Neural cell (in vitro differentiated cells): ENCODE data around the gene ACOXL. TPM values are rescaled to one million over a fixed set of nuclear protein-coding genes. Genes with fewer than 3 reads are reported as not detected.

Source experiments
- H2AFZ ChIP-seq: fragments of 200-600, 300-800 bp; sonication (generic), shearing (Covaris generic); 2 replicates; pipeline ENCODE4 v1.6.0; 2014; ENCODE audit warnings: low read depth, mild to moderate bottlenecking, antibody characterized with exemption, low read length, moderate library complexity
- H3F3A ChIP-seq: fragments of 200-600 bp; shearing (Covaris generic); 2 replicates; pipeline ENCODE4 v1.6.1; 2016; ENCODE audit warnings: mild to moderate bottlenecking, moderate library complexity, mixed read lengths, antibody characterized with exemption, low read length; ENCODE audit not compliant: insufficient read depth, poor library complexity, severe bottlenecking
- H3K27ac ChIP-seq: fragments of 200-600, 300-800 bp; sonication (generic), shearing (Covaris generic); 2 replicates; pipeline ENCODE4 v1.5.1; 2014; ENCODE audit warnings: mild to moderate bottlenecking, low read length, moderate library complexity
- H3K27me3 ChIP-seq: fragments of 300-800, 200-600 bp; sonication (generic), shearing (Covaris generic); 2 replicates; pipeline ENCODE4 v1.6.0; 2014; ENCODE audit warnings: mild to moderate bottlenecking, low read depth, low read length, moderate library complexity; ENCODE audit not compliant: insufficient read depth
- H3K36me3 ChIP-seq: fragments of 300-800, 200-600 bp; sonication (generic), shearing (Covaris generic); 2 replicates; pipeline ENCODE4 v1.5.1; 2014; ENCODE audit warnings: mild to moderate bottlenecking, antibody characterized with exemption, low read length, moderate library complexity; ENCODE audit not compliant: insufficient read depth
- H3K4me2 ChIP-seq: fragments of 300-800, 200-600 bp; sonication (generic), shearing (Covaris generic); 2 replicates; pipeline ENCODE4 v1.6.0; 2014; ENCODE audit warnings: mild to moderate bottlenecking, low read length
- H3K4me3 ChIP-seq: fragments of 300-800, 200-600 bp; sonication (generic), shearing (Covaris generic); 2 replicates; pipeline ENCODE4 v1.5.1; 2014; ENCODE audit warnings: mild to moderate bottlenecking, low read length, moderate library complexity
- H3K79me2 ChIP-seq: fragments of 200-600 bp; shearing (Covaris generic); replicated peaks from 2 replicates; pipeline ENCODE4 v1.6.0; 2014; ENCODE audit warnings: mild to moderate bottlenecking, low read length, moderate library complexity; ENCODE audit not compliant: insufficient read depth
- H3K9ac ChIP-seq: fragments of 300-800, 200-600 bp; sonication (generic), shearing (Covaris generic); 2 replicates; pipeline ENCODE4 v1.6.1; 2016; ENCODE audit warnings: mild to moderate bottlenecking, low read length, mixed read lengths
- H3K9me2 ChIP-seq: fragments of 200-600 bp; shearing (Covaris generic); 2 replicates; pipeline ENCODE4 v1.6.1; 2016; ENCODE audit warnings: mild to moderate bottlenecking, low read length, mixed read lengths; ENCODE audit not compliant: insufficient read depth
- H3K9me3 ChIP-seq: fragments of 200-600, 300-800 bp; sonication (generic), shearing (Covaris generic); 2 replicates; pipeline ENCODE4 v1.6.1; 2016; ENCODE audit warnings: mild to moderate bottlenecking, mixed run types, low read length, moderate library complexity, mixed read lengths
- H4K20me1 ChIP-seq: fragments of 200-600 bp; shearing (Covaris generic); 2 replicates; pipeline ENCODE4 v1.6.1; 2016; ENCODE audit warnings: mild to moderate bottlenecking, mixed run types; ENCODE audit not compliant: insufficient read depth
- CTCF ChIP-seq: fragments of 450-650 bp; IDR thresholded peaks from 2 replicates; pipeline ENCODE4 v1.5.1; 2014; ENCODE audit warnings: antibody characterized with exemption, mild to moderate bottlenecking, moderate library complexity; ENCODE audit not compliant: poor library complexity, severe bottlenecking
- EP300 ChIP-seq: fragments of 450-650 bp; conservative IDR thresholded peaks from 2 replicates; pipeline ENCODE4 v1.6.1; 2014; ENCODE audit warnings: antibody characterized with exemption, mild to moderate bottlenecking, moderate library complexity; ENCODE audit not compliant: poor library complexity, severe bottlenecking
- EZH2 ChIP-seq: fragments of 200-600, 300-800 bp; shearing (Covaris generic), sonication (generic); IDR thresholded peaks from 2 replicates; pipeline ENCODE4 v1.6.1; 2014; ENCODE audit warnings: antibody characterized with exemption, low read length, borderline replicate concordance, mild to moderate bottlenecking; ENCODE audit not compliant: insufficient read depth, poor library complexity, severe bottlenecking
- MXI1 ChIP-seq: fragments of 450-650 bp; conservative IDR thresholded peaks from 2 replicates; pipeline ENCODE4 v1.6.1; 2014; ENCODE audit warnings: antibody characterized with exemption, mild to moderate bottlenecking; ENCODE audit not compliant: poor library complexity, severe bottlenecking
- POLR2AphosphoS5 ChIP-seq: IDR thresholded peaks from 2 replicates; pipeline ENCODE4 v1.6.1; 2012
- RAD21 ChIP-seq: fragments of 450-650 bp; conservative IDR thresholded peaks from 2 replicates; pipeline ENCODE4 v1.6.1; 2014; ENCODE audit warnings: antibody characterized with exemption, mild to moderate bottlenecking, moderate library complexity
- REST ChIP-seq: IDR thresholded peaks from 2 replicates; pipeline ENCODE4 v1.6.1; 2012; ENCODE audit warnings: borderline replicate concordance
- SMC3 ChIP-seq: fragments of 450-650 bp; conservative IDR thresholded peaks from 2 replicates; pipeline ENCODE4 v1.6.1; 2014; ENCODE audit warnings: antibody characterized with exemption, mild to moderate bottlenecking, moderate library complexity; ENCODE audit not compliant: poor library complexity
- TAF1 ChIP-seq: IDR thresholded peaks from 2 replicates; pipeline ENCODE4 v1.6.1; 2012; ENCODE audit warnings: low read depth
- polyA plus RNA-seq: library from polyadenylated mRNA; depleted of rRNA; stranded (reverse); fragments of >200 nt; gene quantifications from 2 replicates; pipeline ENCODE4 v1.2.3, GENCODE V29; 2014

Gene ACOXL
- polyA plus RNA-seq, 1 donor from 2014 or later, result not detected

- H3F3A ChIP-seq, result no peaks in the 10 kb centered on the region
- H3K9ac ChIP-seq, result no peak overlapping the region
- H3K79me2 ChIP-seq, result no peaks in the 10 kb centered on the region
- no peak overlapping the region for H3K4me2 ChIP-seq
- H3K4me3 ChIP-seq, result no peak overlapping the region
- H3K9me2 ChIP-seq, result no peaks in the 10 kb centered on the region
- H2AFZ ChIP-seq, result no peak overlapping the region
- H3K36me3 ChIP-seq, result no peaks in the 10 kb centered on the region
- TF ChIP-seq MXI1, result no peak
- TF ChIP-seq CTCF, result no peak
- no peak for TF ChIP-seq REST
- no peak for TF ChIP-seq POLR2AphosphoS5
- no peak for TF ChIP-seq EZH2
- no peak for TF ChIP-seq EP300
- no peak for TF ChIP-seq RAD21
- TF ChIP-seq SMC3, result no peak
- no peak for TF ChIP-seq TAF1
- H4K20me1 ChIP-seq, result no peaks in the 10 kb centered on the region
- no peak overlapping the region for H3K27ac ChIP-seq
- no peaks in the 10 kb centered on the region for H3K9me3 ChIP-seq
- H3K27me3 ChIP-seq, result no peaks in the 10 kb centered on the region
Measured at GRCh38 chr2:110816404-110817365, 84.3 kb downstream of the ACOXL start.

- H3F3A ChIP-seq, result no peaks in the 10 kb centered on the region
- TF ChIP-seq SMC3 (no peak), CTCF (no peak), EZH2 (no peak), TAF1 (no peak), POLR2AphosphoS5 (no peak), MXI1 (no peak), REST (no peak), RAD21 (no peak), EP300 (no peak)
Measured at GRCh38 chr2:110818767-110819481, 86.6 kb downstream of the ACOXL start.

More at GRCh38 chr2:110818767-110819481, 86.6 kb downstream of the ACOXL start:
- Histone ChIP-seq H3K4me3 (no peak overlapping the region), H3K9ac (no peak overlapping the region), H3K27me3 (no peaks in the 10 kb centered on the region), H3K4me2 (no peak overlapping the region), H3K9me2 (no peaks in the 10 kb centered on the region), H3K79me2 (no peaks in the 10 kb centered on the region), H3K27ac (no peak overlapping the region), H3K9me3 (no peaks in the 10 kb centered on the region), H3K36me3 (no peaks in the 10 kb centered on the region), H4K20me1 (no peaks in the 10 kb centered on the region), H2AFZ (no peak overlapping the region)
